Measurements from ENCODE around the gene ADGRG1. TPM values are rescaled to one million over a fixed set of nuclear protein-coding genes. Genes with fewer than 3 reads are reported as not detected.

Gene ADGRG1
- polyA plus RNA-seq, 1 of the 3 experiments (the other 2 are of a cell fraction), result 7.4 TPM

DNA sequence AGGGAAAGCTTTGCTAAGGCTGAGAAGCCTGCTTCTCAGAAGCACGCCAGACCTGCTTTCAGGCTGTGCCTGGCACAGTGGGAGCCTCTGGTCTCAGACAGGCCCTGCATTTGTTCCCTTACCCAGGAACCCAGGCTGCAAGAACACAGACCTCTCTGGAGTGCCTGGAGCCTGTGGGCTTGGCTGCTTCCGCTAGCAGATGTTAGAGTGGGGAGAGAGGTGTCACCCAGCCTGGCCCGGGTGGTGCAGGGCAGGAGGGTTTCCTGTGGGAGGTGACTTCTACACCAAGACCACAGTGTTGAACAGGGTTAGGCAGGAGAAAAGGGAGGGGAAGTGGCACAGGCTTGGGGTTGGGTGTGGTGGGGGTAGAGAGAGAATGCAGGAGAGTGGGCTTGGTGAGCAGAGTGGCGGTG is 35.8 kb upstream of the ADGRG1 start:
- H3K4me2 ChIP-seq, result no peak overlapping the region
- no peaks in the 10 kb centered on the region for H3K36me3 ChIP-seq (replicated peaks in 1 of 2; ENCODE audit: control insufficient read depth in 1 of 2, insufficient read depth in 2 of 2, low read length in 1 of 2)
- WGBS (ENCODE audit: low lambda C conversion rate), result 37% methylated on average over 4 of the region's 4 CpGs
- ChIA-PET POLR2A (no interaction called here), CTCF (interaction anchor here (1.1 to 8.3 kb wide), 7 partner anchors 9 to 164 kb away, joined by 3 to 116 read pairs (median 4); no protein-coding TSS in a partner anchor)
- no peak overlapping the region for H3K27ac ChIP-seq (ENCODE audit: low read depth in 2 of 2, low read length in 1 of 2)
- H4K20me1 ChIP-seq (ENCODE audit: insufficient read depth), result no peaks in the 10 kb centered on the region
- H3K4me3 ChIP-seq (ENCODE audit: low read depth in 2 of 2, low read length in 1 of 2), result no peak overlapping the region
- peaks cover under 1% of the 10 kb centered on the region; the same call in 1 of the 2 replicates for H3K9me3 ChIP-seq
- no peaks in the 10 kb centered on the region for H3K79me2 ChIP-seq (ENCODE audit: insufficient read depth)
- no peaks in the 10 kb centered on the region for H3K27me3 ChIP-seq (ENCODE audit: insufficient read depth)
- TF ChIP-seq GABPA (IDR thresholded peaks at IDR 0.05; ENCODE audit: low read depth), result no peak
- no peak for TF ChIP-seq JUND (IDR thresholded peaks at IDR 0.05)
- TF ChIP-seq, protein P1, sequence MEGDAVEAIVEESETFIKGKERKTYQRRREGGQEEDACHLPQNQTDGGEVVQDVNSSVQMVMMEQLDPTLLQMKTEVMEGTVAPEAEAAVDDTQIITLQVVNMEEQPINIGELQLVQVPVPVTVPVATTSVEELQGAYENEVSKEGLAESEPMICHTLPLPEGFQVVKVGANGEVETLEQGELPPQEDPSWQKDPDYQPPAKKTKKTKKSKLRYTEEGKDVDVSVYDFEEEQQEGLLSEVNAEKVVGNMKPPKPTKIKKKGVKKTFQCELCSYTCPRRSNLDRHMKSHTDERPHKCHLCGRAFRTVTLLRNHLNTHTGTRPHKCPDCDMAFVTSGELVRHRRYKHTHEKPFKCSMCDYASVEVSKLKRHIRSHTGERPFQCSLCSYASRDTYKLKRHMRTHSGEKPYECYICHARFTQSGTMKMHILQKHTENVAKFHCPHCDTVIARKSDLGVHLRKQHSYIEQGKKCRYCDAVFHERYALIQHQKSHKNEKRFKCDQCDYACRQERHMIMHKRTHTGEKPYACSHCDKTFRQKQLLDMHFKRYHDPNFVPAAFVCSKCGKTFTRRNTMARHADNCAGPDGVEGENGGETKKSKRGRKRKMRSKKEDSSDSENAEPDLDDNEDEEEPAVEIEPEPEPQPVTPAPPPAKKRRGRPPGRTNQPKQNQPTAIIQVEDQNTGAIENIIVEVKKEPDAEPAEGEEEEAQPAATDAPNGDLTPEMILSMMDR (IDR thresholded peaks at IDR 0.05), result no peak
- TF ChIP-seq, protein P2, sequence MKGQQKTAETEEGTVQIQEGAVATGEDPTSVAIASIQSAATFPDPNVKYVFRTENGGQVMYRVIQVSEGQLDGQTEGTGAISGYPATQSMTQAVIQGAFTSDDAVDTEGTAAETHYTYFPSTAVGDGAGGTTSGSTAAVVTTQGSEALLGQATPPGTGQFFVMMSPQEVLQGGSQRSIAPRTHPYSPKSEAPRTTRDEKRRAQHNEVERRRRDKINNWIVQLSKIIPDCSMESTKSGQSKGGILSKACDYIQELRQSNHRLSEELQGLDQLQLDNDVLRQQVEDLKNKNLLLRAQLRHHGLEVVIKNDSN (IDR thresholded peaks at IDR 0.05; ENCODE audit: borderline replicate concordance, low read depth), result no peak
- no peak for TF ChIP-seq EZH2phosphoT487 (IDR thresholded peaks at IDR 0.05; ENCODE audit: borderline replicate concordance, low read depth)
- DNase-seq, result no peak
- H3K9me2 ChIP-seq, result no peaks in the 10 kb centered on the region
- H3F3A ChIP-seq (replicated peaks; ENCODE audit: insufficient read depth), result no peaks in the 10 kb centered on the region
- no peak overlapping the region for H2AFZ ChIP-seq (ENCODE audit: low read depth)
- peaks cover 0 to 13% of the 10 kb centered on the region in 2 experiments; a peak in 1 of 4 replicates for H3K4me1 ChIP-seq (ENCODE audit: control insufficient read depth in 1 of 2, insufficient read depth in 2 of 2, low read depth in 1 of 2, low read length in 1 of 2)
- no peak overlapping the region for H3K9ac ChIP-seq

DNA sequence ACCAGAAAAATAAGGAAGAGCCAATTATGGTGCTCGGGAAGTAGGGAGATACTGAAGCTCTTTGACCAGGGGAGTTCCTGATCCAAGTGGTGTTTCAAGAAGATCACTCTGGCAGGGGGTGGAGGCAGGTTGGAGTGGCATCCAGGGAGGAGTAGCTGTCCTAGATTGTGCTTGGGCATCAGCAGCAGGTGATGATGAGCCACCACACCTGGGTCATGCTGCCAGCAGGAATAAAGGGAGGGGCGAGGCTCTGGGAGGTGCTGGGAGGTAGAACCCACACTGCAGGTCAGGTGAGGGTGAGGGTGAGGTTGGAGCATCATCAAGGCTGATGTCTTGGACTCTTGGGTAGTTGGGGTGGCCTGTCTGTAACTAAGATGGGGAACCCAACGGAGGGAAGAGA is 35.4 kb upstream of the ADGRG1 start:
- 49% methylated on average over 3 of the region's 3 CpGs for WGBS (ENCODE audit: low lambda C conversion rate)
- no peak overlapping the region for H2AFZ ChIP-seq (ENCODE audit: low read depth)
- peaks cover 0 to 13% of the 10 kb centered on the region in 2 experiments; a peak in 1 of 4 replicates for H3K4me1 ChIP-seq (ENCODE audit: control insufficient read depth in 1 of 2, insufficient read depth in 2 of 2, low read depth in 1 of 2, low read length in 1 of 2)
- no peak overlapping the region for H3K27ac ChIP-seq (ENCODE audit: low read depth in 2 of 2, low read length in 1 of 2)
- H3K9me3 ChIP-seq, result peaks cover 5% of the 10 kb centered on the region
- DNase-seq, result no peak
- H3K9ac ChIP-seq, result no peak overlapping the region
- H3K27me3 ChIP-seq (ENCODE audit: insufficient read depth), result no peaks in the 10 kb centered on the region
- H3K4me3 ChIP-seq (ENCODE audit: low read depth in 2 of 2, low read length in 1 of 2), result no peak overlapping the region
- H3K9me2 ChIP-seq, result no peaks in the 10 kb centered on the region
- H4K20me1 ChIP-seq (ENCODE audit: insufficient read depth), result no peaks in the 10 kb centered on the region
- ChIA-PET POLR2A (no interaction called here), CTCF (interaction anchor here (1.1 to 8.3 kb wide), 7 partner anchors 8 to 164 kb away, joined by 3 to 116 read pairs (median 4); no protein-coding TSS in a partner anchor)
- H3K36me3 ChIP-seq (replicated peaks in 1 of 2; ENCODE audit: control insufficient read depth in 1 of 2, insufficient read depth in 2 of 2, low read length in 1 of 2), result no peaks in the 10 kb centered on the region
- H3F3A ChIP-seq (replicated peaks; ENCODE audit: insufficient read depth), result no peaks in the 10 kb centered on the region
- TF ChIP-seq, protein P3, sequence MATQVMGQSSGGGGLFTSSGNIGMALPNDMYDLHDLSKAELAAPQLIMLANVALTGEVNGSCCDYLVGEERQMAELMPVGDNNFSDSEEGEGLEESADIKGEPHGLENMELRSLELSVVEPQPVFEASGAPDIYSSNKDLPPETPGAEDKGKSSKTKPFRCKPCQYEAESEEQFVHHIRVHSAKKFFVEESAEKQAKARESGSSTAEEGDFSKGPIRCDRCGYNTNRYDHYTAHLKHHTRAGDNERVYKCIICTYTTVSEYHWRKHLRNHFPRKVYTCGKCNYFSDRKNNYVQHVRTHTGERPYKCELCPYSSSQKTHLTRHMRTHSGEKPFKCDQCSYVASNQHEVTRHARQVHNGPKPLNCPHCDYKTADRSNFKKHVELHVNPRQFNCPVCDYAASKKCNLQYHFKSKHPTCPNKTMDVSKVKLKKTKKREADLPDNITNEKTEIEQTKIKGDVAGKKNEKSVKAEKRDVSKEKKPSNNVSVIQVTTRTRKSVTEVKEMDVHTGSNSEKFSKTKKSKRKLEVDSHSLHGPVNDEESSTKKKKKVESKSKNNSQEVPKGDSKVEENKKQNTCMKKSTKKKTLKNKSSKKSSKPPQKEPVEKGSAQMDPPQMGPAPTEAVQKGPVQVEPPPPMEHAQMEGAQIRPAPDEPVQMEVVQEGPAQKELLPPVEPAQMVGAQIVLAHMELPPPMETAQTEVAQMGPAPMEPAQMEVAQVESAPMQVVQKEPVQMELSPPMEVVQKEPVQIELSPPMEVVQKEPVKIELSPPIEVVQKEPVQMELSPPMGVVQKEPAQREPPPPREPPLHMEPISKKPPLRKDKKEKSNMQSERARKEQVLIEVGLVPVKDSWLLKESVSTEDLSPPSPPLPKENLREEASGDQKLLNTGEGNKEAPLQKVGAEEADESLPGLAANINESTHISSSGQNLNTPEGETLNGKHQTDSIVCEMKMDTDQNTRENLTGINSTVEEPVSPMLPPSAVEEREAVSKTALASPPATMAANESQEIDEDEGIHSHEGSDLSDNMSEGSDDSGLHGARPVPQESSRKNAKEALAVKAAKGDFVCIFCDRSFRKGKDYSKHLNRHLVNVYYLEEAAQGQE (IDR thresholded peaks at IDR 0.05; ENCODE audit: low read depth, low read length), result no peak
- no peak for TF ChIP-seq TAF1 (IDR thresholded peaks at IDR 0.05; ENCODE audit: borderline replicate concordance, low read depth, low read length)
- no peak for TF ChIP-seq FOXJ3 (CRISPR knock-in tag; IDR thresholded peaks at IDR 0.05)
- no peak for TF ChIP-seq GATA2 (CRISPR knock-in tag; IDR thresholded peaks at IDR 0.05)
- TF ChIP-seq, protein P4, sequence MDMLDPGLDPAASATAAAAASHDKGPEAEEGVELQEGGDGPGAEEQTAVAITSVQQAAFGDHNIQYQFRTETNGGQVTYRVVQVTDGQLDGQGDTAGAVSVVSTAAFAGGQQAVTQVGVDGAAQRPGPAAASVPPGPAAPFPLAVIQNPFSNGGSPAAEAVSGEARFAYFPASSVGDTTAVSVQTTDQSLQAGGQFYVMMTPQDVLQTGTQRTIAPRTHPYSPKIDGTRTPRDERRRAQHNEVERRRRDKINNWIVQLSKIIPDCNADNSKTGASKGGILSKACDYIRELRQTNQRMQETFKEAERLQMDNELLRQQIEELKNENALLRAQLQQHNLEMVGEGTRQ (IDR thresholded peaks at IDR 0.05; ENCODE audit: borderline replicate concordance, low read depth, low read length), result no peak
- no peak for TF ChIP-seq MXI1 (IDR thresholded peaks at IDR 0.05; ENCODE audit: low read depth, low read length)
- no peak for TF ChIP-seq CHD2 (IDR thresholded peaks at IDR 0.05; ENCODE audit: low read length, partially characterized antibody)
- TF ChIP-seq RXRA (IDR thresholded peaks at IDR 0.05; ENCODE audit: borderline replicate concordance, low read depth), result no peak
- TF ChIP-seq EZH2phosphoT487 (IDR thresholded peaks at IDR 0.05; ENCODE audit: borderline replicate concordance, low read depth), result no peak
- TF ChIP-seq JUND (IDR thresholded peaks at IDR 0.05), result no peak
- no peaks in the 10 kb centered on the region for H3K79me2 ChIP-seq (ENCODE audit: insufficient read depth)
- no peak overlapping the region for H3K4me2 ChIP-seq
